HUES48 (cell line): ENCODE measurements around the gene TBC1D22A.

Source experiments
- H3K27ac ChIP-seq: one replicate; pipeline ENCODE4 v1.7.0; 2013; ENCODE audit warnings: low read depth, low read length, inconsistent platforms
- H3K27me3 ChIP-seq: 2 replicates; pipeline ENCODE4 v1.6.1; 2013; ENCODE audit warnings: mild to moderate bottlenecking, low read length; ENCODE audit not compliant: control insufficient read depth, insufficient read depth
- H3K36me3 ChIP-seq: 2 replicates; pipeline ENCODE4 v1.6.1; 2013; ENCODE audit warnings: low read length; ENCODE audit not compliant: control insufficient read depth, insufficient read depth
- H3K4me1 ChIP-seq: 2 replicates; pipeline ENCODE4 v1.6.1; 2013; ENCODE audit warnings: mild to moderate bottlenecking, low read length; ENCODE audit not compliant: control insufficient read depth, insufficient read depth
- H3K4me3 ChIP-seq: 2 replicates; pipeline ENCODE4 v1.5.1; 2013; ENCODE audit warnings: mild to moderate bottlenecking, low read depth, low read length
- H3K9ac ChIP-seq: 2 replicates; pipeline ENCODE4 v1.6.1; 2013; ENCODE audit warnings: mild to moderate bottlenecking, low read depth, low read length, moderate library complexity
- H3K9me3 ChIP-seq: 2 replicates; pipeline ENCODE4 v1.6.1; 2013; ENCODE audit warnings: low read length; ENCODE audit not compliant: control insufficient read depth, insufficient read depth

Gene TBC1D22A

GRCh38 chr22:46748206-46748907 is 14.1 kb upstream of the TBC1D22A start:
- no peak overlapping the region for H3K9ac ChIP-seq

GRCh38 chr22:46748908-46749675 is 13.4 kb upstream of the TBC1D22A start:
- Histone ChIP-seq H3K4me1 (no peaks in the 10 kb centered on the region), H3K9ac (no peak overlapping the region), H3K9me3 (no peaks in the 10 kb centered on the region; the same call in 1 of the 2 replicates), H3K4me3 (no peak overlapping the region), H3K27ac (no peak overlapping the region), H3K27me3 (no peaks in the 10 kb centered on the region), H3K36me3 (no peaks in the 10 kb centered on the region)

More at GRCh38 chr22:46748206-46748907, 14.1 kb upstream of the TBC1D22A start:
- no peaks in the 10 kb centered on the region for H3K27me3 ChIP-seq
- no peaks in the 10 kb centered on the region for H3K9me3 ChIP-seq
- no peaks in the 10 kb centered on the region for H3K4me1 ChIP-seq
- no peaks in the 10 kb centered on the region for H3K36me3 ChIP-seq
- H3K27ac ChIP-seq = no peak overlapping the region
- H3K4me3 ChIP-seq = no peak overlapping the region

- no peak overlapping the region for H3K4me3 ChIP-seq
- no peak overlapping the region for H3K27ac ChIP-seq
- H3K9ac ChIP-seq = no peak overlapping the region
Measured at GRCh38 chr22:46749682-46750529, 12.5 kb upstream of the TBC1D22A start.

GRCh38 chr22:46750530-46750800 is 12.0 kb upstream of the TBC1D22A start:
- Histone ChIP-seq H3K9me3 (peaks cover 10% of the 10 kb centered on the region), H3K9ac (no peak overlapping the region), H3K36me3 (no peaks in the 10 kb centered on the region), H3K27ac (no peak overlapping the region), H3K4me3 (no peak overlapping the region), H3K4me1 (no peaks in the 10 kb centered on the region), H3K27me3 (no peaks in the 10 kb centered on the region)

More at GRCh38 chr22:46749682-46750529, 12.5 kb upstream of the TBC1D22A start:
- H3K36me3 ChIP-seq = no peaks in the 10 kb centered on the region
- H3K4me1 ChIP-seq = no peaks in the 10 kb centered on the region
- peaks cover 6% of the 10 kb centered on the region for H3K9me3 ChIP-seq
- H3K27me3 ChIP-seq = no peaks in the 10 kb centered on the region

GRCh38 chr22:46750863-46751443 is 11.5 kb upstream of the TBC1D22A start:
- H3K27ac ChIP-seq = no peak overlapping the region

GRCh38 chr22:46752286-46752987 is 10.0 kb upstream of the TBC1D22A start:
- no peak overlapping the region for H3K9ac ChIP-seq
- no peak overlapping the region for H3K27ac ChIP-seq
- H3K27me3 ChIP-seq = no peaks in the 10 kb centered on the region
- H3K4me1 ChIP-seq = no peaks in the 10 kb centered on the region
- peaks cover 30% of the 10 kb centered on the region for H3K9me3 ChIP-seq
- H3K36me3 ChIP-seq = no peaks in the 10 kb centered on the region
- no peak overlapping the region for H3K4me3 ChIP-seq

More at GRCh38 chr22:46750863-46751443, 11.5 kb upstream of the TBC1D22A start:
- no peak overlapping the region for H3K9ac ChIP-seq
- H3K9me3 ChIP-seq = peaks cover 15% of the 10 kb centered on the region
- no peaks in the 10 kb centered on the region for H3K4me1 ChIP-seq
- no peaks in the 10 kb centered on the region for H3K36me3 ChIP-seq
- no peaks in the 10 kb centered on the region for H3K27me3 ChIP-seq
- no peak overlapping the region for H3K4me3 ChIP-seq

- H3K27ac ChIP-seq = no peak overlapping the region
- H3K9ac ChIP-seq = no peak overlapping the region
- no peaks in the 10 kb centered on the region for H3K36me3 ChIP-seq
- H3K4me1 ChIP-seq = no peaks in the 10 kb centered on the region
- H3K4me3 ChIP-seq = no peak overlapping the region
- H3K9me3 ChIP-seq = peaks cover 30% of the 10 kb centered on the region
- H3K27me3 ChIP-seq = no peaks in the 10 kb centered on the region
Measured at GRCh38 chr22:46752988-46753310, 9.5 kb upstream of the TBC1D22A start.

- Histone ChIP-seq H3K36me3 (no peaks in the 10 kb centered on the region), H3K4me3 (no peak overlapping the region), H3K4me1 (no peaks in the 10 kb centered on the region), H3K27me3 (no peaks in the 10 kb centered on the region), H3K9me3 (peaks cover 30% of the 10 kb centered on the region), H3K9ac (no peak overlapping the region), H3K27ac (no peak overlapping the region)
Measured at GRCh38 chr22:46753360-46753759, 9.1 kb upstream of the TBC1D22A start.

GRCh38 chr22:46753761-46754109 is 8.7 kb upstream of the TBC1D22A start:
- no peaks in the 10 kb centered on the region for H3K4me1 ChIP-seq
- no peaks in the 10 kb centered on the region for H3K27me3 ChIP-seq
- H3K27ac ChIP-seq = peak overlapping the region; percentile 18
- no peaks in the 10 kb centered on the region for H3K36me3 ChIP-seq
- H3K4me3 ChIP-seq = no peak overlapping the region
- H3K9me3 ChIP-seq = peaks cover 30% of the 10 kb centered on the region
- no peak overlapping the region for H3K9ac ChIP-seq

- no peaks in the 10 kb centered on the region for H3K36me3 ChIP-seq
- peaks cover 30% of the 10 kb centered on the region for H3K9me3 ChIP-seq
- H3K27ac ChIP-seq = peak overlapping the region; percentile 18
- no peak overlapping the region for H3K9ac ChIP-seq
- no peaks in the 10 kb centered on the region for H3K27me3 ChIP-seq
- no peaks in the 10 kb centered on the region for H3K4me1 ChIP-seq
- H3K4me3 ChIP-seq = no peak overlapping the region
Measured at GRCh38 chr22:46754110-46754799, 8.2 kb upstream of the TBC1D22A start.
